ENCODE data around the gene CHCHD10. TPM values are rescaled to one million over a fixed set of nuclear protein-coding genes. Genes with fewer than 3 reads are reported as not detected.
"Not testable (repeated sequence)": the region's sequence is repeated elsewhere in the genome, so short reads cannot be mapped to it uniquely, and the experiment has no call there.

CHCHD10 gene
- total RNA-seq, 1 donor from 2014 or later: 59.5 TPM

GRCh38 chr22:23751441-23751996 lies 16.3 kb downstream of the CHCHD10 start:
- intact Hi-C loops (cut with micrococcal nuclease): loop anchor here (2.0 kb wide), 1 partner anchor 47 kb away; no protein-coding TSS in a partner anchor

- intact Hi-C loops (cut with micrococcal nuclease): loop anchor here (2.0 kb wide), 1 partner anchor 46 kb away; no protein-coding TSS in a partner anchor
Measured at GRCh38 chr22:23750714-23751440, 16.9 kb downstream of the CHCHD10 start, which contains the start of gene ZNF70. TSS of gene ZNF70 (minus strand) at chr22:23751112. CDS start at chr22:23745140, 5,972 bp downstream.

GRCh38 chr22:23750367-23750713 lies 17.4 kb downstream of the CHCHD10 start:
- intact Hi-C loops (cut with micrococcal nuclease): loop anchor here (2.0 kb wide), 1 partner anchor 46 kb away; no protein-coding TSS in a partner anchor

GRCh38 chr22:23749841-23750301 lies 17.9 kb downstream of the CHCHD10 start:
- intact Hi-C loops (cut with micrococcal nuclease): loop anchor here (2.0 kb wide), 1 partner anchor 45 kb away; no protein-coding TSS in a partner anchor

GRCh38 chr22:23745791-23746190 lies 22.0 kb downstream of the CHCHD10 start:
- intact Hi-C loops (cut with micrococcal nuclease): no loop called here

GRCh38 chr22:23744485-23744884 lies 23.3 kb downstream of the CHCHD10 start:
- intact Hi-C loops (cut with micrococcal nuclease): no loop called here

GRCh38 chr22:23744001-23744400 lies 23.8 kb downstream of the CHCHD10 start:
- intact Hi-C loops (cut with micrococcal nuclease): no loop called here

GRCh38 chr22:23743303-23743705 lies 24.5 kb downstream of the CHCHD10 start:
- intact Hi-C loops (cut with micrococcal nuclease): no loop called here

GRCh38 chr22:23742505-23743264 lies 25.1 kb downstream of the CHCHD10 start:
- intact Hi-C loops (cut with micrococcal nuclease): no loop called here

GRCh38 chr22:23737696-23738095 lies 30.1 kb downstream of the CHCHD10 start:
- intact Hi-C loops (cut with micrococcal nuclease): no loop called here

- intact Hi-C loops (cut with micrococcal nuclease): not testable (repeated sequence)
Measured at GRCh38 chr22:23728108-23728507, 39.7 kb downstream of the CHCHD10 start.

GRCh38 chr22:23722724-23723123 lies 45.0 kb downstream of the CHCHD10 start:
- intact Hi-C loops (cut with micrococcal nuclease): no loop called here

GRCh38 chr22:23722160-23722559 lies 45.6 kb downstream of the CHCHD10 start:
- intact Hi-C loops (cut with micrococcal nuclease): no loop called here

- intact Hi-C loops (cut with micrococcal nuclease): no loop called here
Measured at GRCh38 chr22:23720855-23721254, 46.9 kb downstream of the CHCHD10 start.

GRCh38 chr22:23718371-23719165 lies 49.2 kb downstream of the CHCHD10 start:
- intact Hi-C loops (cut with micrococcal nuclease): loop anchor here (5.0 kb wide), 1 partner anchor 364 kb away; no protein-coding TSS in a partner anchor

- intact Hi-C loops (cut with micrococcal nuclease): loop anchor here (1.0 to 5.0 kb wide), 4 partner anchors 21 to 365 kb away; partner anchors contain the start of gene SMARCB1
Measured at GRCh38 chr22:23716811-23717801, 50.7 kb downstream of the CHCHD10 start.

Measured in T-helper 2 cell treated with Interferon-gamma antibody and Interleukin-4, amounts not matched to agents 100 ng/mL and 5 ng/mL, for 36 hours (primary cell).